Liver (tissue), 3 donors: ENCODE data around the gene PRAC1.

Experiments
- CTCF ChIP-seq: fragments of 150-350 bp; IDR thresholded peaks from 2 replicates; pipeline ENCODE4 v1.5.1; 2017; ENCODE audit warnings: improper control_type of control experiment, low read depth, low read length; ENCODE audit not compliant: missing input control
- EGR1 ChIP-seq, 2 donors: IDR thresholded peaks; 2 replicates each; pipeline ENCODE4 v1.6.1; 2016 to 2018; ENCODE audit warnings: antibody characterized with exemption in 2 of 2, low read depth in 2 of 2
- JUND ChIP-seq, 2 donors: IDR thresholded peaks; 2 replicates each; pipeline ENCODE4 v1.6.1; 2016; ENCODE audit warnings: antibody characterized with exemption in 2 of 2
- RAD21 ChIP-seq, 2 donors: IDR thresholded peaks; 2 replicates each; pipeline ENCODE4 v1.6.1; 2016; ENCODE audit warnings: antibody characterized with exemption in 2 of 2, mild to moderate bottlenecking in 2 of 2
- REST ChIP-seq: IDR thresholded peaks from 2 replicates; pipeline ENCODE4 v1.6.1; 2016; ENCODE audit warnings: antibody characterized with exemption, mild to moderate bottlenecking
- RXRA ChIP-seq, 2 donors: IDR thresholded peaks; 2 replicates each; pipeline ENCODE4 v1.6.1; 2017 to 2018; ENCODE audit warnings: antibody characterized with exemption in 2 of 2, mild to moderate bottlenecking in 1 of 2
- SP1 ChIP-seq: IDR thresholded peaks from 2 replicates; pipeline ENCODE4 v1.6.1; 2018; ENCODE audit warnings: antibody characterized with exemption, mild to moderate bottlenecking
- donor health status: healthy.
- donor health status: healthy.

GRCh38 chr17:48767263-48767774, 45.0 kb upstream of the PRAC1 start:
- no peak for TF ChIP-seq CTCF
- TF ChIP-seq RXRA (IDR thresholded peaks at IDR 0.05): no peak
- no peak for TF ChIP-seq RAD21 (IDR thresholded peaks at IDR 0.05)
- no peak for TF ChIP-seq REST
- no peak for TF ChIP-seq EGR1 (IDR thresholded peaks at IDR 0.05; ENCODE audit: low read depth in 2 of 2)
- no peak for TF ChIP-seq JUND (IDR thresholded peaks at IDR 0.05)
- no peak for TF ChIP-seq SP1
